Colonic mucosa (tissue), 4 donors: ENCODE measurements around the gene MCM10. TPM values are rescaled to one million over a fixed set of nuclear protein-coding genes. Genes with fewer than 3 reads are reported as not detected.

Source experiments
- DNase-seq: peaks from one replicate; pipeline ENCODE4 v3.0.0-alpha.2; 2020
- H3K27ac ChIP-seq: fragments of 200-600 bp; one replicate; pipeline ENCODE4 v1.8.0; 2021
- H3K27me3 ChIP-seq: fragments of 200-600 bp; one replicate; pipeline ENCODE4 v1.8.0; 2021
- H3K36me3 ChIP-seq: fragments of 200-600 bp; one replicate; pipeline ENCODE4 v1.8.0; 2021
- H3K4me1 ChIP-seq: fragments of 200-600 bp; one replicate; pipeline ENCODE4 v1.8.0; 2021; ENCODE audit warnings: mild to moderate bottlenecking
- H3K4me3 ChIP-seq: fragments of 200-600 bp; one replicate; pipeline ENCODE4 v1.8.0; 2021
- H3K9ac ChIP-seq, 2 donors: one replicate each; pipeline ENCODE4 v1.7.0; 2013; ENCODE audit warnings: control low read depth in 2 of 2, low read depth in 2 of 2, low read length in 2 of 2
- H3K9me3 ChIP-seq: fragments of 200-600 bp; one replicate; pipeline ENCODE4 v1.8.0; 2021
- intact Hi-C: fragments of 100-400 bp; cut with DNase I; formaldehyde crosslinking; loops from one replicate; pipeline ENCODE4 v1.14.1; 2022
- total RNA-seq, 2 donors: library from RNA; stranded (reverse); fragmentation: NEBNext Ultra II Directional in 1 of 2; extraction: Animal tissue kit (Norgen Biotek cat#: 25700) in 1 of 2; gene quantifications; one replicate each; pipeline ENCODE4 v1.2.1, GENCODE V29; 2021
- TF ChIP-seq, protein P1 (sequence below): fragments of 200-600 bp; IDR thresholded peaks from one replicate; pipeline ENCODE4 v1.8.0; 2022; ENCODE audit warnings: antibody characterized with exemption, mild to moderate bottlenecking
- donor health status: healthy.
- donor health status: DM: no; HTN: no; CAD: no.
- donor health status: DM: no; HTN: no; CAD: no.

The MCM10 gene
- total RNA-seq, 2 donors from 2014 or later: 2.4 to 21.0 TPM

DNA sequence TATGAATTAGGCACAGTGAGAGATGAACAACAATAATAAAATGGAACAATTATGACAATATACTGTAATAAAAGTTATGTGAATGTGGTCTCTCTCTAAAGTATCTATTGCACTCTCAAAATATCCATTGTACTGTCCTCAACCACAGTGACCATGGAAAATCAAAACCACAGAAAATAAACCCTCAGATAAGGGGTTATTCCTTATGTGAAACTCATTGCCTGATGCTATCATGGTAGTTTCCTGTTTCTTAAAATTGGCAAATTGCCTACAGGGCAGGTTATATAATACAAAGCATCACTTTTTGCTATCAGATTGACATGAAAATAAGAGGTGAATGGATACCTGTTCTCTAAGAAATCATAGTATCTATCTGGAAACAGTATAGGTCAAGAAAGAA, 3.8 kb downstream of the MCM10 start:
- no peak overlapping the region for H3K27ac ChIP-seq
- intact Hi-C loops: loop anchor here (10.0 kb wide), 1 partner anchor 270 kb away; no protein-coding TSS in a partner anchor
- TF ChIP-seq, protein P1, sequence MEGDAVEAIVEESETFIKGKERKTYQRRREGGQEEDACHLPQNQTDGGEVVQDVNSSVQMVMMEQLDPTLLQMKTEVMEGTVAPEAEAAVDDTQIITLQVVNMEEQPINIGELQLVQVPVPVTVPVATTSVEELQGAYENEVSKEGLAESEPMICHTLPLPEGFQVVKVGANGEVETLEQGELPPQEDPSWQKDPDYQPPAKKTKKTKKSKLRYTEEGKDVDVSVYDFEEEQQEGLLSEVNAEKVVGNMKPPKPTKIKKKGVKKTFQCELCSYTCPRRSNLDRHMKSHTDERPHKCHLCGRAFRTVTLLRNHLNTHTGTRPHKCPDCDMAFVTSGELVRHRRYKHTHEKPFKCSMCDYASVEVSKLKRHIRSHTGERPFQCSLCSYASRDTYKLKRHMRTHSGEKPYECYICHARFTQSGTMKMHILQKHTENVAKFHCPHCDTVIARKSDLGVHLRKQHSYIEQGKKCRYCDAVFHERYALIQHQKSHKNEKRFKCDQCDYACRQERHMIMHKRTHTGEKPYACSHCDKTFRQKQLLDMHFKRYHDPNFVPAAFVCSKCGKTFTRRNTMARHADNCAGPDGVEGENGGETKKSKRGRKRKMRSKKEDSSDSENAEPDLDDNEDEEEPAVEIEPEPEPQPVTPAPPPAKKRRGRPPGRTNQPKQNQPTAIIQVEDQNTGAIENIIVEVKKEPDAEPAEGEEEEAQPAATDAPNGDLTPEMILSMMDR: no peak
- no peaks in the 10 kb centered on the region for H3K36me3 ChIP-seq
- no peak for DNase-seq
- no peak overlapping the region for H3K9ac ChIP-seq
- H3K9me3 ChIP-seq: no peaks in the 10 kb centered on the region
- no peaks in the 10 kb centered on the region for H3K27me3 ChIP-seq
- peaks cover 6% of the 10 kb centered on the region for H3K4me1 ChIP-seq
- no peak overlapping the region for H3K4me3 ChIP-seq

DNA sequence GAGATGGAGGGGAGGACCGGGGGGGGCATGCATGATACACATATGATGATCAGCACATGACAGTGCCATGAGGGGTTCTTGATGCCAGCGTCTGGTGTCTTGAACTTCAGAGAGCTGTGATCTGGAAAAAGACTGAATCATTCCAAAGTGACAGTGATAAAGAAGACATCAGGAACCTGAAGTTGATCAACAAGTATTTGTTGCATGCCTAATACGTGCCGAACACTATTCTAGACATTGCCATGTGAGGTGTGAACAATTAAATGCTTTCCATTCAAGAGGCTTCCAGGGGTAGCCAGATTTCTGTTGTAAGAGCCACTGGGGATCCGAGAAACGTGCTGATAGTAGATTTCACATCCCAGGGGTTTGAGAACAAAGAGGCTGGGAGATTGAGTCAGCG, 6.2 kb downstream of the MCM10 start:
- H3K4me3 ChIP-seq: no peak overlapping the region
- H3K36me3 ChIP-seq: no peaks in the 10 kb centered on the region
- DNase-seq: no peak
- TF ChIP-seq, protein P1: no peak
- no peaks in the 10 kb centered on the region for H3K27me3 ChIP-seq
- no peak overlapping the region for H3K27ac ChIP-seq
- H3K9ac ChIP-seq: no peak overlapping the region
- H3K9me3 ChIP-seq: no peaks in the 10 kb centered on the region
- H3K4me1 ChIP-seq: no peaks in the 10 kb centered on the region
- intact Hi-C loops: loop anchor here (10.0 kb wide), 1 partner anchor 267 kb away; no protein-coding TSS in a partner anchor

DNA sequence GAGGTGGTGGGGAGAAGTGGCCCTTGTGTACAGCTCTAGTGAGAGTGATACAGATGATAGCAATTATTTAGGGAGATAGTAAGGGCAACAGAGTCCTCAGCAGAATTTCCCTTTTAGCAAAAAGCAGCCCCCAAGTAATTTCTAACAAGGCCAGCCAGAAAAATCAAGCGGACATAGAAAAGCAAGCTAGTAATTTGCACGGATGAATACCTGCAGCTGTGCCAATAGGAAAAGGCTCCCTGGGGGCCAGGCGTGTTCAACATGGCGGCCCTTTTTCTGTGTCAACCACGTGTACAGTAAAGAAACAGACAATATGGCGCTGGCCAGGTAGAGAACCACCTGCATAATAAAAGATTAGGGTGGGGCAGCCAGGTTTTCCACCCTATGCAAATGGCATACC, 7.4 kb downstream of the MCM10 start:
- no peak overlapping the region for H3K27ac ChIP-seq
- H3K9ac ChIP-seq: no peak overlapping the region
- TF ChIP-seq, protein P1: no peak
- intact Hi-C loops: loop anchor here (10.0 kb wide), 1 partner anchor 266 kb away; no protein-coding TSS in a partner anchor
- no peak overlapping the region for H3K4me3 ChIP-seq
- no peak for DNase-seq
- no peaks in the 10 kb centered on the region for H3K9me3 ChIP-seq
- H3K36me3 ChIP-seq: no peaks in the 10 kb centered on the region
- H3K4me1 ChIP-seq: no peaks in the 10 kb centered on the region
- no peaks in the 10 kb centered on the region for H3K27me3 ChIP-seq

DNA sequence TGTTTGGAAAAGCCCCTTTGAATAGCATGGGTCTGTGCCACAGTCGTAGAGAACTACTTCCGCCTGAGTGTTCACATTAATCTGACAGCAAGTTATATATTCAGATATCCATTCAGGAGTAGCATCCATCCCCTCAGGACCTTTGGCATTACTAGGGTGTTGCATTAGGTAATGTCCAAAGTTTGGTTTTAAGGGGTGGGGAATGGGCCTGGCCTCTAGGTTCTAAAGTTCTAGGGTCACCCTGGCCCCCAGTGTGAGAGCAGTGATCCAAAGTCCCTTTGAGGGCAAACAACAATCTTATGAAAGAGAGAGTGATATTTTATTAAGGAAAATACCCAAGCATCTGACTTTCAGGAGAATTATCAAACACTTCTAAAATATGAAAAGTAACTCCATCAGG, 12.3 kb downstream of the MCM10 start:
- no peak for DNase-seq
- H3K9me3 ChIP-seq: no peaks in the 10 kb centered on the region

DNA sequence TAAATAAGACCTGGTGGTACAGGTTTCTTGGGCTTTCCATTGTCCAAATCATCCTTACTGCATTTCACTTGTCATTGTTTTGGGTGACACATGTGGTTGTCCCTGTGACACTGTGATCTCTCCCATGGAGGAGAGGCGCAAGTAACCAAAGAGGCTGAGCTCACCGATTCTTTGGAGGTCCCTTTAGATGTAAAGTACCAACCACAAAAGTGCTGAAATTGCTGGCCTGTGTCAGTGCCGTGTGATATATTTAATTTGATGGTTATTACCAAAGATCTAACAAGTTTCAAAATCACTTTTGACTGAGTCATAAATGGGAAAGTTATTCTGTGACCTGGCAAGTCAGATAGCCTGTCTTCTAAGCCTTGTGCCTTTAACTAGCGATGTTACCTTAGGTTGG, 19.4 kb downstream of the MCM10 start:
- H3K4me1 ChIP-seq: no peaks in the 10 kb centered on the region
- H3K9ac ChIP-seq: no peak overlapping the region
- TF ChIP-seq, protein P1: no peak
- no peaks in the 10 kb centered on the region for H3K9me3 ChIP-seq
- H3K4me3 ChIP-seq: no peak overlapping the region
- no peaks in the 10 kb centered on the region for H3K36me3 ChIP-seq
- H3K27me3 ChIP-seq: no peaks in the 10 kb centered on the region
- intact Hi-C loops: no loop called here
- no peak for DNase-seq
- no peak overlapping the region for H3K27ac ChIP-seq

More for the DNA sequence above, 12.3 kb downstream of the MCM10 start:
- Histone ChIP-seq H3K9ac (no peak overlapping the region), H3K4me3 (no peak overlapping the region), H3K27me3 (no peaks in the 10 kb centered on the region), H3K27ac (no peak overlapping the region), H3K4me1 (no peaks in the 10 kb centered on the region), H3K36me3 (no peaks in the 10 kb centered on the region)
- intact Hi-C loops: no loop called here
- TF ChIP-seq, protein P1: no peak
